Stimulated activated CD4-positive, alpha-beta T cell treated with anti-CD3 and anti-CD28 coated beads, Interleukin-12 subunit alpha, Interleukin-12 subunit beta, amount 100 ng/mL, for 48 hours (primary cell): ENCODE measurements around the gene HBA2.
"Not testable (repeated sequence)": the region's sequence is repeated elsewhere in the genome, so short reads cannot be mapped to it uniquely, and the experiment has no call there.

Experiments
- DNase-seq, 3 donors: peaks; one replicate each; pipeline ENCODE4 v3.0.0-alpha.2; 2020; ENCODE audit warnings: low read depth in 2 of 3, low spot score in 1 of 3

The HBA2 gene

DNA sequence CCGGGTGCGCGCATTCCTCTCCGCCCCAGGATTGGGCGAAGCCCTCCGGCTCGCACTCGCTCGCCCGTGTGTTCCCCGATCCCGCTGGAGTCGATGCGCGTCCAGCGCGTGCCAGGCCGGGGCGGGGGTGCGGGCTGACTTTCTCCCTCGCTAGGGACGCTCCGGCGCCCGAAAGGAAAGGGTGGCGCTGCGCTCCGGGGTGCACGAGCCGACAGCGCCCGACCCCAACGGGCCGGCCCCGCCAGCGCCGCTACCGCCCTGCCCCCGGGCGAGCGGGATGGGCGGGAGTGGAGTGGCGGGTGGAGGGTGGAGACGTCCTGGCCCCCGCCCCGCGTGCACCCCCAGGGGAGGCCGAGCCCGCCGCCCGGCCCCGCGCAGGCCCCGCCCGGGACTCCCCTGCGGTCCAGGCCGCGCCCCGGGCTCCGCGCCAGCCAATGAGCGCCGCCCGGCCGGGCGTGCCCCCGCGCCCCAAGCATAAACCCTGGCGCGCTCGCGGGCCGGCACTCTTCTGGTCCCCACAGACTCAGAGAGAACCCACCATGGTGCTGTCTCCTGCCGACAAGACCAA is at the start of gene HBA2:
Gene HBA2, plus strand, starts transcription at position 503 of the 568 bp plus-strand sequence. Its CDS starts 37 bp downstream, at position 540.
- DNase-seq = not testable (repeated sequence)

DNA sequence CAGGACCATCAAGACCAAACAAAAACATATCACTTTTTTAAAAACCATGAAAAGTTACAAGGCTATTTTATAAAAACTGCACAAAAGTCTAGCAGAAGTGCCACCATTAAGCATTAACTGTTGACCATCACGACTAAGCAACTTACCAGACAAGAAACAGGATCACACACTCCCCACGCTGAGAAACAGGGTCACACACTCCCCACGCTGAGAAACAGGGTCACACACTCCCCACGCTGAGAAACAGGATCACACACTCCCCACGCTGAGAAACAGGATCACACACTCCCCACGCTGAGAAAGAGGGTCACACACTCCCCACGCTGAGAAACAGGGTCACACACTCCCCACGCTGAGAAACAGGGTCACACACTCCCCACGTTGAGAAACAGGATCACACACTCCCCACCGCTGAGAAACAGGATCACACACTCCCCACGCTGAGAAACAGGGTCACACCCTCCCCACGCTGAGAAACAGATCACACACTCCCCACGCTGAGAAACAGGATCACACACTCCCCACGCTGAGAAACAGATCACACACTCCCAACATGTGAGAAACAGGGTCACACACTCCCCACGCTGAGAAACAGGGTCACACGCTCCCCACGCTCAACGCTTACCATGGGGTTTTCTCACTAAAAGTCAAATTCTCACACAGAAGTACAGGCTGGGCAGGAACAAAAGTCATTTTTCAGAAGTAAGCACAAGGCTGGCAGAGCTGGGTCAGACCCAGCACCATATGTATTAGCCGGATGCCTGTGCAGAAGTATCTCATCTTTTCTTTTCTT is 48.9 kb upstream of the HBA2 start:
- DNase-seq = not testable (repeated sequence)

DNA sequence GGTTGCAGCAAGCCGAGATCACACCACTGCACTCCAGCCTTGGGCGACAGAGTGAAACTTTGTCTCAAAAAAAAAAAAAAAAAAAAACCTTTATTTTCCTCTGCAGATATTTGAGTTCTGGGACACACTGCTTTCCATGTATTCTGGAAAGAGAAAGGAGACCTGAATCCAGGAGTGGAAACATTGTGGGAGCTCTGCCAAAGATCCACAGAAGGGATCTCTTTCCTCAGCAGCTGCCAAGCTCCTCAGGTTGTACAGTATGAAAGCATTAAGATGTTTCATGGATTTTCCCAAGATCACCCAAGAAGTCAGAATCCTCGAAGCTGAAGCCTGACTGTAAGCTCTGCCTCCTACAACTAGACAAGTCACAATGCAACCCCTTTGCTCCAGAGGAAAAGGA is 47.7 kb upstream of the HBA2 start:
- DNase-seq = no peak

DNA sequence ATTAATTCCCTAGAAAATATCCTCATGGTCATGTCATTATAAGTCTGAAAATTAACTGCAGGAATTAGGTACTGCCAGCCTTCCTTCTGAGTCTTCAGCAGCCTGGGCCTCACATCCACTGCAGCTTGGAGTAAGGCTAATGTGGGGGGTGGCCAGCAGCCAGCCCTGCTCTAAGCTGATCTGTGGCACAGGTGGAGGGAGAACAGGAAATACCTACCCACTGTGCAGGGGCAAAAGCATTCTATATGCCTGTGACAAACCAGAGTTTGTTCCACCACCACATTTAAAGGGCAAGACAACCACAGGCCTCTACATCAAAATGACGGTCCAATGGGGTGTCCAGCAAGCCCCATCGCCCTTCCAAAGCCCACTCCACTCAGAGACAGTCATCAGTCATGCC is 43.6 kb upstream of the HBA2 start:
- no peak for DNase-seq

DNA sequence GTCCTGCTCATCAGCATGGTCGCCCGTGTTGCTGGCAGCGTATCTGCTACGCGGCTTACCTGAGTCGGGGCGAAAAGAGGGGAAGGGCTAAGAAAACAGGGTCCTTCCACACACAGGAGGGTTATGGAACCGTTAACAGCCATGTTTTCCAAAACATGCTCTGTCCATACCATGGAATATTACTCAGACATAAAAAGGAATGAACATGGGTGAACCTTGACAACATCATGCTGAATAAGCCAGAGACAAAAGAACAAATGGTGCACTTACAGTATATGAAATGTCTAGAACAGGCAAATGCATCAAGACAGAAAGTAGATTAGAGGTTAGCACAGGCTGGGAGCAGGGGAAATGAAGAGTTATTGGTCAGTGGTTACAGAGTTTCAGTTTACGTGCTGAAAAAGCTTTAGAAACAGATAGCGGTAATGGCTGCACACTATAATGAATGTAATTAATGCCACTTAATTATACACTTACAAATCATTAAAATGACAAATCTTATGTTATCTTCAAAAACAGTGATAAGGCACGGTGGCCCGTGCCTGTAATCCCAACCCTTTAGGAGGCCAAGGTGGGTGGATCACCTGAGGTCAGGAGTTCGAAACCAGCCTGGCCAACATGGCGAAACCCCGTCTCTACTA is 42.0 kb upstream of the HBA2 start:
- no peak for DNase-seq

DNA sequence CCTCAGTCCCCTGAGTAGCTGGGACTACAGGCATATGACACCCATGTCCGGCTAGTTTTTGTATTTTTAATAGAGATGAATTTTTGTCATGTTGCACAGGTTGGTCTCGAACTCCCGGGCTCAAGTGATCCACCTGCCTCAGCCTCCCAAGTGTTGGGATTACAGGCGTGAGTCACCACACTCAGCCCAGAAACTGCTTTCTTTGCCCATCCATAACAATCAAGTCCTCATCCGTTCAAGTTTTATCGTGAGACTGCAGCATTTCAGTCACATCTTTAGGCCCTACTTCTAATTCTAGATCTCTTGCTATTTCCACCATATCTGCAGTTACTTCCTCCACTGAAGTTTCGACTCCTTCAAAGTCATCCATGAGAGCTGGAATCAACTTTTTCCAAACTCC is 40.6 kb upstream of the HBA2 start:
- DNase-seq = no peak

DNA sequence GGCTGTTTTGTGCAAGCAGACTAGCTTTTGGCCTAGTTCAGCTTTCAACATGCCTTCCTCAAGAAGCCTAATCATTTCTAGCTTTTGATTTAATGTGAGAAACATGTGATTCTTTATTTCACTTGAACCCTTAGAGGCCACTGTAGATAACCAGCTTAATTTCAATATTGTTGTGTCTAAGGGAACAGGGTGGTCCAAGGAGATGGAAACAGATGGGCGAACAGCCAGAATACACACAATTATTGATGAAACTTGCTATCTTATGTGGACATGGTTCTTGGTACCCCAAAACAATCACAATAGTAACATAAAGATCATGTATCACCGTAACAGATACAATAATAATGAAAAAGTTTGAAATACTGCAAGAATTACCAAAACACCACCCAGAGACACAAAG is 39.0 kb upstream of the HBA2 start:
- no peak for DNase-seq

DNA sequence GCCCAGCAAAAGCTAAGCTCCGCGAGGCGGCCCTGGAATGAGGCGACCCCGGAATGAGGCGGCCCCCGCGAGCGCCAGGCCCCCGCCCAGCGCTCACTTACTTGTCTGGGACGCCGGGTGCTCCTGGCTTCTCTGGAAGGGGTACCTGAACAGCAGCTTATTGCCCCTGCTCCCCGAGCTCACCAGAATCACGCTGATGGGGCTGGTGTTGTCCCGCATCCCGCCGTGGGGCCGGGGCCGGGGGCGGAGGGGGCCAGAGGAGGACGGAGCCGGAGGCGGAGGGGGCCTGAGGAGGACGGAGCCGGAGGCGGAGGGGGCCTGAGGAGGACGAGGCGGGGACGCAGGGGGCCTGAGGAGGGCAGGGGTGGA is 34.6 kb upstream of the HBA2 start:
- peak in 2 of 3 donors; percentile 4 to 20 for DNase-seq

DNA sequence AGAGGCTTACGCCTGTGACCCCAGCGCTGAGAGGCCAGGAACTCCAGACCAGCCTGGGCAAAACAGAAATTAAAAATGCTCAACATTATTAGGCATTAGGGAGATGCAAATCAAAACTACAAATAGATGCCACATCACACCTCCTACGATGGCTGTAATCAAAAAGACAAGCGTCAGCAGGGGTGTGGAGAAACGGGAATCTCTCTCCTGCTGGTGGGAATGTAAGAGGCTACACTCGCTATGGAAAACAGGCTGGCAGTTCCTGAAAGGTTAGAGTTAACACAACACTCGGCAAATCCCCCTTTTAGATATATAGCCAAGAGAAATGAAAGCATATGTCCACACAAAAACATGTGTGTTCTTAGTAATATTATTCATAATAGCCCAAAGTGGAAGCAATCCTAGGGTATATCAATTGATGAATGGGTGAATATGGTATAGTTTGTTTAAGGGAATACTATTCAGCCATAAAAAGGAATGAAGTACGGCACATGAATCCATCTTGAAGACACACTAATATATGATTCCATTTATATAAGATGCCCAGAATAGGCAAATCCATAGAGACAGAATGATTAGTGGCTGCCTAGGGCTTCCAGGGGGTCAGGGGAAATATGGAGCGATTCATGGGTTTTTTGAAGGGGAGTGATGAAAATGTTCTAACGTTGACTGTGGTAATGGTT is 32.4 kb upstream of the HBA2 start:
- DNase-seq = no peak

DNA sequence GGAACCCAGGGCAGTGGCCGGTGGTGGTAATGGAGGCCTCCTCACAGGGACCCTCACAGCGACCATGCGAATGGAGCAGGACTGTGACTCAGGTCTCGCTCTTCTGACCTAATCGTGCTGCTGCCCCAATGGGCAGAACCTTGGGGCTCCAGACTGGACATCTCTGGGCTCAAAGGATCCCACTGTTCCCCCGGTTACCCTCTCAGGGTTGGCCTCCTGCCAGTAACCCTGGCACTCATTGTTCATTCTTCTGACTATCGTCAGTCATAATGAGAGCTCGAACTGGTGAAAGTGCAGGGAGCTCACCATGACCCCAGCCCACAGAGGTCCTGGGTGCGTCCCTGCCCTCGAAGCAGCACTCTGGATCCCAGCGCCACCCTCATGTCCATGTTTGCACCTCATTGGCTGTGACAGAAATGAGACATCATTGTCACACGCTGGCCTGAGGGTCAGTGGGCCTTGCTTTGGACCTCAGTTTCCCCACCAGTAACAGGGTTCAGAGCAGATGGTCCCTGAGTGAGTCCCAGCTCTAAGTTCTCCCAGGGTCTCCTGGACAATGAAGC is 30.2 kb upstream of the HBA2 start:
- no peak for DNase-seq

DNA sequence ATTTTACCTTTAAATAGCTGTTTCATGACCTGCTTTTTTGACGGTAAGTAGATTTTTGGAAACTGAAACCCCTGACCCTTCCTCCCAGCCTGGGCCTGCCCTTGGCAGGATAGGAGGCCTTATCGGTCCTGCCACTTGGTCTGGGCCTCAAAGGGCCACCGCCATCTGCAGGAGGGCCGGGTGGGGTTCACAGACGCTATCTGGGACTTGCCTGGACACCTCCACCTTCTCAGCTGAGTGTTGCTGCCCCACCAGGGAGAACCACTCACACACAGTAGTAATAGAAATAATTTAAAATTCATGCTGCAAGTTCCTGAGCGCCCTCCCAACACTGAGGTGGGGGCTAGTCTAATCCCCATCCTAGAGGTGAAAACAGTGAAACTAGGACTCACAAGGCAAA is 29.6 kb upstream of the HBA2 start:
- DNase-seq = no peak

DNA sequence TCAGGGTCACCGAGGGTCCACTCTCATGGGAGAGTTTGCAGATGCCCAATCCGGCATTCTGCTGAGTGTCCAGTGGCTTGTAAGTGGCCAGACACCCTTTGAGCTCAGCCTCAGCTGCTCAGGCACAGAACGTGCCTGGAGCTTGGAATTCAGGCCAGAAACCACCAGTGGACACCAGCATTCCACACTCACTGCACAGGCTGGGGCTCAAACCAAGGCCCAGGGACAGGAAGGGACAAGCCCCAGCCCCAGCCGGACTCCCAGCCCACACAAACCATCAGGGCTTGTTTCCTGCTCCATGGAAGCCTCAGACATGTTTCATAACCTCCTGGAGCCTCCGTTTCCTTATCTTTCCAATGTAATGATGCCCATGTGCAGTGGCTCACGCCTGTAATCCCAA is 29.2 kb upstream of the HBA2 start:
- DNase-seq = no peak

DNA sequence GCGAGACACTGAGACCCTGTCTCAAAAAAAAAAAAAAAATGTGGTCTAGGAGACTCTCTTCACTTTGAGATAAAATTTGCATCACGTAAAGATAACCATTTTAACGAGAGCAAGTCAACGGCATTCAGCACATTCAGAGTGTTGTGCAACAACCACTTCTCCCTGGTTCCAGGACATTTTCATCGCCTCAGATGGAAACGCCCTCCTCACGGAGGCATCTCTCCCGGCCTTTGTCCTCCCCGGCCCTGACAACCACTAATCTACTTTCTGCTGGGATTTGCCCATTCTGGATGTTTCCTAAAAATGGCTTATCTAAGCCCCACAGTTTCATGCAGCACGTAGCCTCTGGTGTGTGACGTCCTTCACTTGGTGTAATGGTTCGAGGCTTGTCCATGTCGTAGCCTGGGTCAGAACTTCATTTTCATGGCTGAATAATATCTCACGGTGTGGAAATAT is 27.9 kb upstream of the HBA2 start:
- no peak for DNase-seq

DNA sequence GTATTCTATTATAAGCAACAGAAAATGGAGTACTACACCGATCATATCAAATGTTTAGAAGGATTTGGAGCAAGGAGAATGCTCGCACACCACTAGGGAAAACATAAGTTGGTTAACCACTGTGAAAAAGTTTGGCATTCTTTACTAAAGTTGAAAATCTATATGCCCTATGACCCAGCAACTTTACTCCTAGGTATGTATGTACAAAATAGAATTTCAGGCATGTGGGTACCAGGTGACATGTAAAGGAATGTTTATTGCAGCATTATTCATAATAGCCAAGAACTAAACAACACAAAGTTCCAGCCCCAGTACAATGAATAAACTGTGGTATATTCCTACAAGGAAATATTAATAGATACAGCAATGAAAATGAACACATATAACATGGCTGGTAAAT is 26.0 kb upstream of the HBA2 start:
- no peak for DNase-seq

DNA sequence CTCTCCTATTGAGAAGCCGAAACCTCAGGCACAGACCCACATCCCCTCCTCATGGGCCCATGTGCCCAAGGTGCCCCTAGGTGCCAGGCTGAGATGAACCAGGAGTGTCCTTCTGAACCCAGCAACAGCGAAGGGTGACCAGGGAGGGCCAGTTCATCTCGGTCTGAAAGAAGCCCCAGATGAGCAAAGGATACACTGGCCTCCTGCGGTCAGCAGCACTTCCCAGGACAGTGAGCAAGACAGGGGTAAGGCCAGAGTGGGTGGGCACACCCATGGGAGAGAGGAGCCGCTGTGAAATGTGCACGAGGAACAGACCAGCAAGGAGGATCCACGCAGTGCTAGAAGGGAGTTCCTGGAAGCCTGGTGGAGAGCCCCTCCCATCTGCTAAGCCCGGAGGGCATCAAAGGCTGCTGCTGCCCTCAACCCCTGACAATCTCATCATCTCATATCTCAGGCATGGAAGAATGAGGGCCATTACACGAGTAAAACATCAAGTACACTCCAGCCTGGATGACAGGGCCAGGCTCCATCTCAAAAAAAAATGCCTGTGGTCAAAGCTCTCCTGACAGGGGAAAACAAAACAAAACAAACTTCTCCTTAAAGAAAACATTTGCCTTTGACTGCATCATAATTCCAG is 23.5 kb upstream of the HBA2 start:
- DNase-seq = no peak

DNA sequence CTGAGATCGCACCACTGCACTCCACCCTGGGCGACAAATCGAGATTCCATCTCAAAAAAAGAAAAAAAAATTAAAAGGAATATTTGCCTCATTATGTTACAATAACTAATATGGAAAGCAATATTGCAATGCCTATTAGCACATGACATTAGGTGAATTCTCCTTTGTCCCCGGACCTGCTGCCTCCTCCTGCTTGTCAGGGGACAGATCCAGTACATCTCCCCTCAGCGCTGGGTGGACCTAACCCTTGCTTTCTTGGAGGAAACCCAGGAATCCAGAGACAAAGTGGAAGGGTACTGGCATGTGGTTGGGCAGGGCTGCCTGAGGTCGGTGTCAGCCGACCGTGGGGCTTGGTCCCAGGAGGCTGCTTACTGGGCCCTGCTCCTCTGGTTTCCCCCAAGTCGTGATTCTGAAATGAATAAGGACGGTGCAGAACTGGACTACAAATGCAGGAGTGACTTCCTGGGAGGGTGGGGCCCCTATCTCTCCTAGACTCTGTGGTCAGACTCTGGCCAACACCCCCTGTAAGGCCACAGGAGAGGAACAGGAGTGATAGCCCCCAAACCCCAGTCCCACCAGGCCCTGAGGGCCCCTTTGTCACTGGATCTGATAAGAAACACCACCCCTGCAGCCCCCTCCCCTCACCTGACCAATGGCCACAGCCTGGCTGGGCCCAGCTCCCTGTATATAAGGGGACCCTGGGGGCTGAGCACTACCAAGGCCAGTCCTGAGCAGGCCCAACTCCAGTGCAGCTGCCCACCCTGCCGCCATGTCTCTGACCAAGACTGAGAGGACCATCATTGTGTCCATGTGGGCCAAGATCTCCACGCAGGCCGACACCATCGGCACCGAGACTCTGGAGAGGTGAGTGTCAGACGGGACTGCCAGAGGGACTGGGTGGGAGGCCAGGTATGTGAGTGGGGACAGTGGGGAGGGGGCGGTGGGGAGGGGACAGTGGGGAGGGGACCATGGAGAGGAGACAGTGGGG is 20.2 kb upstream of the HBA2 start, which contains the start of gene HBZ:
Gene HBZ, plus strand, starts transcription at position 504 of the 988 bp plus-strand sequence. Its CDS starts 266 bp downstream, at position 770.
- DNase-seq = no peak

DNA sequence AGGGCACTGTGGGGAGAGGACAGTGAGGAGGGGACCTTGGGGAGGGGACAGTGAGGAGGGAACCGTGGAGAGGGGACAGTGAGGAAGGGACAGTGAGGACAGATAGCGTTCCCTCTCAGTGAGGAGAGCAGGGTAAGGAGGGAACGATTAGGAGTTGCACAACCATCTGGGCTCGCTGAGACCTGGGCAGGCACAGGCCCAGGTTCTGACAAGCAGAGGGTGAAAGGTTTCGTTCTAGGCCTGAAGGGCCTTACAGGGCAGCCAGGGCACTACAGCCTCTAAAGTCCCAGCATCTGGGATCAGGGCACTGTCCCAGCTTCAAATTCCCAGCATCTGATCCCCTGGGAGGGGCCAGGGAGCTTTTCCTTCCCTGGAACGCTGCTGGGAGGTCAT is 19.6 kb upstream of the HBA2 start:
- DNase-seq = not testable (repeated sequence)

DNA sequence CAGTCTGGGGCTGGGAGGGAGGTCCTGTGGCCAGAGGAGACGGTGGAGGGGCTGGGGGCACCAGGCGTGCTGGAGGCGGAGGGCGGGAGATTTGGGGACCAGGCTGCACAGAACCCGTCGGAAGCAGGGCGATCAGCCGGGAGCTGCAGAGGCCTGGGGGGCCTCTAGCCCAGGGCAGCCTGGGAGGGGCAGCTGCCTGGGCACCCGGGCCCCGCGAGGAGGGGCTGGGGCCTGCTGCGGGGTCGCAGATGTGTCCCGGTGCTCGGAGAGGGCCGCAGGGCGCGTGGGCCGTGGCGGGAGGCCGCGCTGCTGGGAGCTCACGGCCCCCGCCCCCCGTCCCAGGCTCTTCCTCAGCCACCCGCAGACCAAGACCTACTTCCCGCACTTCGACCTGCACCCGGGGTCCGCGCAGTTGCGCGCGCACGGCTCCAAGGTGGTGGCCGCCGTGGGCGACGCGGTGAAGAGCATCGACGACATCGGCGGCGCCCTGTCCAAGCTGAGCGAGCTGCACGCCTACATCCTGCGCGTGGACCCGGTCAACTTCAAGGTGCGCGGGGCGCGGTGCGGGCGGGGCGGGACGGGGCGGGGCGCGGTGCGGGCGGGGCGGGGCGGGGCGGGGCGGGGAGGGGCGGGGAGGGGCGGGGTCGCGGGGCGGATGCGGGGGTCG is 19.0 kb upstream of the HBA2 start:
- DNase-seq = not testable (repeated sequence)
